GM12878 (cell line): Measurements from ENCODE around the gene LRP1B. TPM values are rescaled to one million over a fixed set of nuclear protein-coding genes. Genes with fewer than 3 reads are reported as not detected.

Experiments used
- ATAC-seq: fragments of 200-7000 bp; cut with Tn5 transposase; 3 replicates; pipeline ENCODE4 v1.9.1; 2020; ENCODE audit warnings: mild to moderate bottlenecking, moderate library complexity
- BruUV-seq: library from RNA; stranded (reverse); fragments of 400-500 nt; replicated peaks from 2 replicates; lab custom pipeline; 2021; lab: Mats Ljungman, UMichigan
- CTCF ChIA-PET: fragments of 300-600 bp; sonication (Branson Sonifier 250); formaldehyde crosslinking; extraction: SDS; loops from one replicate; lab custom pipeline; 2021; ENCODE audit warnings: inconsistent platforms; lab: Yijun Ruan, JAX
- POLR2A ChIA-PET: fragments of 350-600 bp; formaldehyde crosslinking; extraction: SDS; loops from one replicate; lab custom pipeline; 2021; ENCODE audit warnings: inconsistent platforms; lab: Charles Lee
- RAD21 ChIA-PET: fragments of 300-600 bp; sonication (Branson Sonifier 250); formaldehyde crosslinking; loops from one replicate; lab custom pipeline; 2023; ENCODE audit warnings: antibody characterized with exemption; ENCODE audit not compliant: unreplicated experiment; lab: Charles Lee
- SMC1A ChIA-PET: fragments of 300-600 bp; sonication (Branson Sonifier 250); formaldehyde crosslinking; loops from one replicate; lab custom pipeline; 2023; ENCODE audit not compliant: unreplicated experiment, uncharacterized antibody; lab: Charles Lee
- DNase-seq: peaks from one replicate; pipeline ENCODE4 v3.0.0-alpha.2; 2011; ENCODE audit warnings: low read depth, low spot score
- FAIRE-seq: peaks from 3 replicates; lab custom pipeline; 2011; peaks lifted over from hg19 to GRCh38; lab: Jason Lieb, UNC
- H2AFZ ChIP-seq: 2 replicates; pipeline ENCODE4 v1.6.0; 2011; ENCODE audit warnings: low read depth, low read length, control low read depth; ENCODE audit not compliant: control insufficient read depth
- H3K27ac ChIP-seq: 2 replicates; pipeline ENCODE4 v1.5.1; 2011; ENCODE audit warnings: control low read depth; ENCODE audit not compliant: control insufficient read depth, insufficient read depth
- H3K27me3 ChIP-seq, 2 experiments: replicated peaks in 1 of 2; 2 replicates each; pipeline versions ENCODE4 v1.6.0 to v1.6.1; 2011; ENCODE audit warnings: low read length in 1 of 2; ENCODE audit not compliant: control insufficient read depth in 2 of 2, insufficient read depth in 2 of 2
- H3K36me3 ChIP-seq, 2 experiments: 2 replicates each; pipeline ENCODE4 v1.5.1; 2011; ENCODE audit warnings: low read length in 1 of 2; ENCODE audit not compliant: control insufficient read depth in 2 of 2, insufficient read depth in 2 of 2
- H3K4me1 ChIP-seq: 2 replicates; pipeline ENCODE4 v1.6.1; 2011; ENCODE audit warnings: mild to moderate bottlenecking, low read length, moderate library complexity, mixed read lengths; ENCODE audit not compliant: control insufficient read depth, insufficient read depth
- H3K4me2 ChIP-seq: 2 replicates; pipeline ENCODE4 v1.6.0; 2011; ENCODE audit warnings: control low read depth; ENCODE audit not compliant: control insufficient read depth, insufficient read depth
- H3K4me3 ChIP-seq: fragments of 200-600 bp; sonication (generic); 2 replicates; pipeline ENCODE4 v1.5.1; 2016
- H3K79me2 ChIP-seq: 2 replicates; pipeline ENCODE4 v1.6.0; 2011; ENCODE audit warnings: low read length; ENCODE audit not compliant: control insufficient read depth, insufficient read depth
- H3K9ac ChIP-seq: 2 replicates; pipeline ENCODE4 v1.8.0; 2011; ENCODE audit warnings: low read length, control low read depth, mixed read lengths; ENCODE audit not compliant: control insufficient read depth, insufficient read depth
- H3K9me3 ChIP-seq: replicated peaks from 3 replicates; pipeline ENCODE4 v1.5.1; 2011; ENCODE audit warnings: mild to moderate bottlenecking, low read length; ENCODE audit not compliant: control insufficient read depth, insufficient read depth
- H4K20me1 ChIP-seq: 2 replicates; pipeline ENCODE4 v1.6.0; 2011; ENCODE audit not compliant: control insufficient read depth, insufficient read depth
- CHD4 ChIP-seq: fragments of 200-600 bp; sonication (generic); IDR thresholded peaks from 2 replicates; pipeline ENCODE4 v1.6.1; 2016; ENCODE audit warnings: mild to moderate bottlenecking
- WRNIP1 ChIP-seq: IDR thresholded peaks from 2 replicates; pipeline ENCODE4 v1.6.1; 2011; ENCODE audit warnings: low read depth, low read length, improper control_type of control experiment, borderline replicate concordance
- ZSCAN29 ChIP-seq: fragments of 450-650 bp; IDR thresholded peaks from 2 replicates; pipeline ENCODE4 v1.6.1; 2017; ENCODE audit warnings: mild to moderate bottlenecking, moderate library complexity
- WGBS: methylation state at CpG from one replicate; pipeline ENCODE4 v1.1.6; 2016; ENCODE audit warnings: low lambda C conversion rate; ENCODE audit not compliant: insufficient replicate concordance, insufficient coverage; ENCODE audit errors: missing lambda C conversion rate; 5-methylcytosine and 5-hydroxymethylcytosine counted together
- in situ Hi-C: fragments of 300-500 bp; cut with MboI; formaldehyde crosslinking; loops from 9 replicates; pipeline ENCODE4 v1.14.3; 2018; ENCODE audit warnings: mixed read lengths
- intact Hi-C: fragments of 100-400 bp; cut with micrococcal nuclease; formaldehyde crosslinking; loops from one replicate; pipeline ENCODE4 v1.14.2; 2022; ENCODE audit not compliant: unreplicated experiment
- polyA plus RNA-seq, 11 experiments: library from polyadenylated mRNA; depleted of rRNA in 4 of 11; unstranded in 6 of 11; stranded (reverse) in 5 of 11; fragments of >200 nt; fragmentation: Nextera tagmentation in 4 of 11; fragmentation: Illumina TruSeq in 1 of 11; extraction: Ambion mirVana in 4 of 11; extraction: Trizol in 1 of 11; gene quantifications; 1 replicate in 1 of 11; 2 replicates in 10 of 11; pipeline versions ENCODE4 v1.2.1 to v1.2.3, GENCODE V29; 2011 to 2016; ENCODE audit warnings: inconsistent platforms in 2 of 11, missing spikeins in 2 of 11, low read depth in 1 of 11
- total RNA-seq, 4 experiments: library from RNA; depleted of rRNA in 3 of 4; stranded (reverse); fragments of >200 nt in 3 of 4; fragmentation: Illumina TruSeq in 1 of 4; extraction: Trizol in 1 of 4; gene quantifications; 2 replicates each; pipeline versions ENCODE4 v1.2.1 to v1.2.3, GENCODE V29; 2013 to 2021
- TF ChIP-seq, protein P1 (sequence below): IDR thresholded peaks from 2 replicates; pipeline ENCODE4 v1.6.1; 2012; ENCODE audit warnings: mild to moderate bottlenecking, low read depth, low read length
- TF ChIP-seq, protein P2 (sequence below): IDR thresholded peaks from 2 replicates; pipeline ENCODE4 v1.6.1; 2011; ENCODE audit warnings: mild to moderate bottlenecking, low read depth, low read length, moderate library complexity; ENCODE audit not compliant: insufficient replicate concordance

Gene LRP1B
- total and polyA plus RNA-seq, 10 of the 15 experiments (the other 5 are each of a cell fraction or from before 2014, with no cell fraction given): under 0.01 to 0.06 (median 0.03) TPM; not detected in 5

DNA sequence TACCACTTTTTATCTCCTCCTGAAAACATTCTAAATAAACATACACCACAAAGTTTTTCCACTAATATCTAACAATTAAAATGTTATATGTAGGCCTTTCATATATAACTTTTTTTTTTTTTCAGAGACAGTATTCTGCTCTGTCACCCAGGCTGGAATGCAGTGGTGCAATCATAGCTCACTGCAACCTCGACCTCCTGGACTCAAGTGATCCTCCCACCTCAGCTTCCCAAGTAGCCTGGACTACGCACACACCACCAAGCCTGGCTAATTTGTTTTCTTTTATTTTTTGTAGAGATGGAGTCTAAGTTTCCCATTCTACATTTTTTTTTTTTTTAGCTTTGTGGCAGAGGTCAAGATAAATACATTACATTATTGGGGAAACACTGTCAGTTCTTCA is 1738.0 kb downstream of the LRP1B start:
- no peak overlapping the region for H2AFZ ChIP-seq
- no peak for FAIRE-seq
- no peak overlapping the region for H3K4me3 ChIP-seq
- H3K9me3 ChIP-seq: no peaks in the 10 kb centered on the region
- no peak overlapping the region for H3K9ac ChIP-seq
- H3K27me3 ChIP-seq: no peaks in the 10 kb centered on the region
- H3K79me2 ChIP-seq: no peaks in the 10 kb centered on the region
- POLR2A ChIA-PET: no interaction called here
- intact Hi-C loops (no loop called here), in situ Hi-C loops (no loop called here)
- no TSS peak for BruUV-seq
- H3K36me3 ChIP-seq: no peaks in the 10 kb centered on the region
- no peak overlapping the region for H3K4me2 ChIP-seq
- no peaks in the 10 kb centered on the region for H3K4me1 ChIP-seq
- no peaks in the 10 kb centered on the region for H4K20me1 ChIP-seq
- no peak for DNase-seq
- no peak for ATAC-seq
- no peak overlapping the region for H3K27ac ChIP-seq
- RAD21 ChIA-PET: no interaction called here
- TF ChIP-seq, protein P1, sequence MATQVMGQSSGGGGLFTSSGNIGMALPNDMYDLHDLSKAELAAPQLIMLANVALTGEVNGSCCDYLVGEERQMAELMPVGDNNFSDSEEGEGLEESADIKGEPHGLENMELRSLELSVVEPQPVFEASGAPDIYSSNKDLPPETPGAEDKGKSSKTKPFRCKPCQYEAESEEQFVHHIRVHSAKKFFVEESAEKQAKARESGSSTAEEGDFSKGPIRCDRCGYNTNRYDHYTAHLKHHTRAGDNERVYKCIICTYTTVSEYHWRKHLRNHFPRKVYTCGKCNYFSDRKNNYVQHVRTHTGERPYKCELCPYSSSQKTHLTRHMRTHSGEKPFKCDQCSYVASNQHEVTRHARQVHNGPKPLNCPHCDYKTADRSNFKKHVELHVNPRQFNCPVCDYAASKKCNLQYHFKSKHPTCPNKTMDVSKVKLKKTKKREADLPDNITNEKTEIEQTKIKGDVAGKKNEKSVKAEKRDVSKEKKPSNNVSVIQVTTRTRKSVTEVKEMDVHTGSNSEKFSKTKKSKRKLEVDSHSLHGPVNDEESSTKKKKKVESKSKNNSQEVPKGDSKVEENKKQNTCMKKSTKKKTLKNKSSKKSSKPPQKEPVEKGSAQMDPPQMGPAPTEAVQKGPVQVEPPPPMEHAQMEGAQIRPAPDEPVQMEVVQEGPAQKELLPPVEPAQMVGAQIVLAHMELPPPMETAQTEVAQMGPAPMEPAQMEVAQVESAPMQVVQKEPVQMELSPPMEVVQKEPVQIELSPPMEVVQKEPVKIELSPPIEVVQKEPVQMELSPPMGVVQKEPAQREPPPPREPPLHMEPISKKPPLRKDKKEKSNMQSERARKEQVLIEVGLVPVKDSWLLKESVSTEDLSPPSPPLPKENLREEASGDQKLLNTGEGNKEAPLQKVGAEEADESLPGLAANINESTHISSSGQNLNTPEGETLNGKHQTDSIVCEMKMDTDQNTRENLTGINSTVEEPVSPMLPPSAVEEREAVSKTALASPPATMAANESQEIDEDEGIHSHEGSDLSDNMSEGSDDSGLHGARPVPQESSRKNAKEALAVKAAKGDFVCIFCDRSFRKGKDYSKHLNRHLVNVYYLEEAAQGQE: no peak
- TF ChIP-seq, protein P2, sequence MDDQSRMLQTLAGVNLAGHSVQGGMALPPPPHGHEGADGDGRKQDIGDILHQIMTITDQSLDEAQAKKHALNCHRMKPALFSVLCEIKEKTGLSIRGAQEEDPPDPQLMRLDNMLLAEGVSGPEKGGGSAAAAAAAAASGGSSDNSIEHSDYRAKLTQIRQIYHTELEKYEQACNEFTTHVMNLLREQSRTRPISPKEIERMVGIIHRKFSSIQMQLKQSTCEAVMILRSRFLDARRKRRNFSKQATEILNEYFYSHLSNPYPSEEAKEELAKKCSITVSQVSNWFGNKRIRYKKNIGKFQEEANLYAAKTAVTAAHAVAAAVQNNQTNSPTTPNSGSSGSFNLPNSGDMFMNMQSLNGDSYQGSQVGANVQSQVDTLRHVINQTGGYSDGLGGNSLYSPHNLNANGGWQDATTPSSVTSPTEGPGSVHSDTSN: no peak
- TF ChIP-seq WRNIP1 (no peak), CHD4 (no peak), ZSCAN29 (no peak)
- SMC1A ChIA-PET: no interaction called here
- 17% methylated on average over 2 of the region's 2 CpGs for WGBS
- CTCF ChIA-PET: no interaction called here
